Left cardiac atrium (tissue), 4 donors: ENCODE measurements around the gene SLC25A19. TPM values are rescaled to one million over a fixed set of nuclear protein-coding genes. Genes with fewer than 3 reads are reported as not detected.

Experiments used
- ATAC-seq, 2 donors: fragments of 200-7000 bp; cut with Tn5 transposase; one replicate each; pipeline ENCODE4 v1.9.1; 2020; ENCODE audit warnings: mild to moderate bottlenecking in 2 of 2, moderate library complexity in 2 of 2
- DNase-seq: peaks from one replicate; pipeline ENCODE4 v3.0.0-alpha.2; 2020
- intact Hi-C, 2 donors: fragments of 100-400 bp; cut with DNase I; formaldehyde crosslinking; loops; one replicate each; pipeline versions ENCODE4 v1.14.1 to v1.15.1; 2022 to 2023
- long read RNA-seq: library from polyadenylated mRNA; unstranded; transcript quantifications from one replicate; pipeline ENCODE4 v2.0.0, GENCODE V29; 2021
- total RNA-seq, 2 donors: library from RNA; stranded (reverse); fragmentation: NEBNext Ultra II Directional; extraction: Animal tissue kit (Norgen Biotek cat#: 25700); gene quantifications; one replicate each; pipeline ENCODE4 v1.2.1, GENCODE V29; 2021
- donor health status: DM: no; HTN: yes; CAD: no.
- donor health status: DM: no; HTN: yes; CAD: no; lungs with severe emphysema.
- donor health status: DM: yes; HTN: yes; CAD: no.
- donor health status: Dilated cardiomyopathy.

SLC25A19 gene
- total RNA-seq: 10 to 100 TPM; 15.2 to 21.0 TPM
- long read RNA-seq, partial matches to known transcripts: 0 of 11 reads
- long read RNA-seq, other reads (novel, unspliced or antisense): 6 of 11 reads

- peak; percentile 99 for ATAC-seq
- intact Hi-C loops: no loop called here
- DNase-seq: peak; percentile 99
Observed at GRCh38 chr17:75289115-75289831, at the start of gene SLC25A19. SLC25A19 (minus strand) TSS chr17:75289433; CDS start chr17:75286764, 2,669 bp downstream.

GRCh38 chr17:75338335-75338734 is 49.1 kb upstream of the SLC25A19 start:
- intact Hi-C loops: no loop called here
- ATAC-seq (no peak), DNase-seq (no peak)

GRCh38 chr17:75335315-75335714 is 46.1 kb upstream of the SLC25A19 start:
- ATAC-seq (no peak), DNase-seq (no peak)
- intact Hi-C loops: no loop called here

GRCh38 chr17:75334723-75335122 is 45.5 kb upstream of the SLC25A19 start:
- DNase-seq: no peak
- intact Hi-C loops: no loop called here
- no peak for ATAC-seq

GRCh38 chr17:75331671-75332070 is 42.4 kb upstream of the SLC25A19 start:
- DNase-seq (no peak), ATAC-seq (no peak)
- intact Hi-C loops: no loop called here

GRCh38 chr17:75327757-75328156 is 38.5 kb upstream of the SLC25A19 start:
- intact Hi-C loops: no loop called here
- ATAC-seq (no peak), DNase-seq (no peak)

GRCh38 chr17:75326226-75326848 is 37.1 kb upstream of the SLC25A19 start:
- DNase-seq (no peak), ATAC-seq (peak; percentile 25 to 27)
- intact Hi-C loops: no loop called here

- intact Hi-C loops: no loop called here
- ATAC-seq (peak; percentile 30 to 34), DNase-seq (no peak)
Observed at GRCh38 chr17:75325827-75326225, 36.6 kb upstream of the SLC25A19 start.

- ATAC-seq (no peak), DNase-seq (no peak)
- intact Hi-C loops: no loop called here
Observed at GRCh38 chr17:75325348-75325747, 36.1 kb upstream of the SLC25A19 start.

- DNase-seq: no peak
- intact Hi-C loops: loop anchor here in 1 of 2 donors (5.0 kb wide), 1 partner anchor 86 kb away; the partner anchor contains the start of gene GRB2
- ATAC-seq: no peak
Observed at GRCh38 chr17:75321506-75321905, 32.3 kb upstream of the SLC25A19 start.

- no peak for ATAC-seq
- DNase-seq: no peak
- intact Hi-C loops: loop anchor here in 1 of 2 donors (5.0 kb wide), 1 partner anchor 87 kb away; the partner anchor contains the start of gene GRB2
Observed at GRCh38 chr17:75319904-75320691, 30.9 kb upstream of the SLC25A19 start.

- DNase-seq (no peak), ATAC-seq (no peak)
- intact Hi-C loops: no loop called here
Observed at GRCh38 chr17:75318615-75319222, 29.5 kb upstream of the SLC25A19 start.

GRCh38 chr17:75318211-75318610 is 29.0 kb upstream of the SLC25A19 start:
- ATAC-seq (no peak), DNase-seq (no peak)
- intact Hi-C loops: no loop called here

- ATAC-seq: no peak
- intact Hi-C loops: no loop called here
- DNase-seq: no peak
Observed at GRCh38 chr17:75317671-75318070, 28.4 kb upstream of the SLC25A19 start.

- ATAC-seq (no peak), DNase-seq (no peak)
- intact Hi-C loops: no loop called here
Observed at GRCh38 chr17:75316253-75316652, 27.0 kb upstream of the SLC25A19 start.

- DNase-seq: no peak
- intact Hi-C loops: no loop called here
- ATAC-seq: no peak
Observed at GRCh38 chr17:75315541-75316243, 26.5 kb upstream of the SLC25A19 start.

GRCh38 chr17:75313941-75314551 is 24.8 kb upstream of the SLC25A19 start:
- ATAC-seq (peak; percentile 56 to 67), DNase-seq (no peak)
- intact Hi-C loops: no loop called here
